HTR-8/SVneo (cell line): ENCODE results near the gene SMC1B.
"Not testable (repeated sequence)": the region's sequence is repeated elsewhere in the genome, so short reads cannot be mapped to it uniquely, and the experiment has no call there.

ENCODE experiments used
- DNase-seq: peaks from one replicate; pipeline ENCODE4 v3.0.0; 2011; ENCODE audit warnings: low spot score, mixed read lengths; ENCODE audit not compliant: insufficient read length
- FAIRE-seq: peaks from 2 replicates; lab custom pipeline; 2011; peaks lifted over from hg19 to GRCh38; lab: Jason Lieb, UNC

Gene SMC1B

DNA sequence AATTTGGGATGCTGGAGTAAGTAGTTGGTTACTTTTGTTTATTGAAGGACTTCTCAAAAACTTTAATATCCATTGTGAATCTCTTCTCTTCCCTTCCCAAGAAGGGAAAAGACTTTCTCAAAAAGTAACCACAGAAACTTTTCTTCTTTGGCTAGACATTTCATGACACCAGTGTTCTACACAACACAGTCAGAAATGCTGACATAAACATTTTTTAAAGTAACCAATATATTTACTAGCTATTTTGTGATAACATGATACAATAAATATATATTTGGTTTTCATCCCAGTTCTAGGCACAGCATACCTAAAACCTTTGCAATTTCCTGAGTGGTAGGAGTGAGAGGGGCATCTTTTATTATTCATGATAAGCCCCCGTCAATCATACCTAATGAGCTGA, 55.9 kb downstream of the SMC1B start:
- no peak for FAIRE-seq
- DNase-seq: no peak

- DNase-seq (no peak), FAIRE-seq (no peak)
Measured at GRCh38 chr22:45353786-45354185, 59.6 kb downstream of the SMC1B start.

- not testable (repeated sequence) for FAIRE-seq, DNase-seq
Measured at GRCh38 chr22:45352757-45353156, 60.6 kb downstream of the SMC1B start.

- DNase-seq (no peak), FAIRE-seq (no peak)
Measured at GRCh38 chr22:45351956-45352355, 61.4 kb downstream of the SMC1B start.

DNA sequence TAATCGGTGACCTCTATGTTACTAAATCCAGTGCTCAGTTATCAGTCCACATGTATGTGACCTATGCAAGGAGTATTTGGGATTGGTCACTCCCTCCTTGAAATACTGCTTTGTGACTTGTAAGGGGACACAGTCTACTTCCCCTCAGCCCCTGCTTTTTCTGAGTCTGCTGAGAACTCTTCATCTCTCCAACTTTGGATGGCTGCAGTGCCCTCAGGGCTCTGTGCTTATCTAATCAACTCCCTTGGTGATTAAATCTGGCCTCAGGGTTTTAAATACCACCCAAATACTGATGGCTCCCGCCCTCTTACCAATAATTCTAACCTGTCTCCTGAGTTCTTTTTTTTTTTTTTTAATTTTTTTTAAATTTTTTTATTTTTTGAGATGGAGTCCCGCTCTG, 63.5 kb downstream of the SMC1B start:
- FAIRE-seq (no peak), DNase-seq (no peak)

- no peak for FAIRE-seq
- no peak for DNase-seq
Measured at GRCh38 chr22:45344334-45344733, 69.1 kb downstream of the SMC1B start.

DNA sequence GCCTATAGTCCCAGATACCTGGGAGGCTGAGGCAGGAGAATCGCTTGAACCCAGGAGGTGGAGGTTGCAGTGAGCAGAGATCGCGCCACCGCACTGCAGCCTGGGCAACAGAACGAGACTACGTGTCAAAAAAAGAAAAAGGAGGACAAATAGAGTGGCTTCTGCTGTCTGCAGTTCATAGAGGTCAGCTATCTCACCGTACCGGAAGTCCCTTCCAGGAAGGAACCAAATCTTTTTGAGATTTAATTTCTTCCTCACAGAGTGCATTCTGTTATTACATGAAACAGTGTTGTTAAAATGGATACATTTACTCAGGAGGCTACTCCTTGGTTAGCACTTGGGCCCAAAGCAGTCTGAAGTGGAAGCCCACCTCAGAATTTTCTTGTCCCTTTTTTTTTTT, 70.3 kb downstream of the SMC1B start:
- FAIRE-seq (no peak), DNase-seq (no peak)

DNA sequence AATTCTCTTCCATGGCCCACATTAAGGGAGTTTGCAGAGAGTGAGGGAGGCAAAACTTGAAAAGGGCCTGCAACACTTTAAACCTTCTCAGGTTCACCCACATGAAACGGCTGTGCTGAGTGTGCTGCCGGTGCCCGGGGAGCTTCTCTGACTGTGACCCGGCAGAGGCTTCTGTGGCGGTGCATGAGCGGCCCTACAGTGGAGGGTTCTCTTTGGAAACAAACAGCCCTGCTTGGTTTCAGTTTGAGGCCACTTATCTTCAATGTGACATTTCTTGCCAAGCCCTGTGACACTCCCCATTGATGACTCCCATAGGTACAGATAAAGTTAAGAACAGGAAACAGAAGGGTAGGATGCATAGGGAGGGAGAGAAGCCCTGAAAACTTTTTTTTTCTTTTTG, 71.9 kb downstream of the SMC1B start:
- DNase-seq: no peak
- no peak for FAIRE-seq

- FAIRE-seq (no peak), DNase-seq (no peak)
Measured at GRCh38 chr22:45340323-45340722, 73.1 kb downstream of the SMC1B start.

GRCh38 chr22:45338795-45339194, 74.6 kb downstream of the SMC1B start:
- FAIRE-seq (no peak), DNase-seq (no peak)

- FAIRE-seq: no peak
- DNase-seq: no peak
Measured at GRCh38 chr22:45337536-45337935, 75.9 kb downstream of the SMC1B start.

GRCh38 chr22:45336971-45337431, 76.4 kb downstream of the SMC1B start:
- FAIRE-seq: no peak
- DNase-seq: no peak

- DNase-seq (no peak), FAIRE-seq (no peak)
Measured at GRCh38 chr22:45335854-45336522, 77.4 kb downstream of the SMC1B start.

GRCh38 chr22:45335021-45335818, 78.2 kb downstream of the SMC1B start:
- DNase-seq (no peak), FAIRE-seq (no peak)

- FAIRE-seq (no peak), DNase-seq (no peak)
Measured at GRCh38 chr22:45334528-45334927, 78.9 kb downstream of the SMC1B start.

- no peak for DNase-seq
- FAIRE-seq: no peak
Measured at GRCh38 chr22:45334068-45334467, 79.3 kb downstream of the SMC1B start.

DNA sequence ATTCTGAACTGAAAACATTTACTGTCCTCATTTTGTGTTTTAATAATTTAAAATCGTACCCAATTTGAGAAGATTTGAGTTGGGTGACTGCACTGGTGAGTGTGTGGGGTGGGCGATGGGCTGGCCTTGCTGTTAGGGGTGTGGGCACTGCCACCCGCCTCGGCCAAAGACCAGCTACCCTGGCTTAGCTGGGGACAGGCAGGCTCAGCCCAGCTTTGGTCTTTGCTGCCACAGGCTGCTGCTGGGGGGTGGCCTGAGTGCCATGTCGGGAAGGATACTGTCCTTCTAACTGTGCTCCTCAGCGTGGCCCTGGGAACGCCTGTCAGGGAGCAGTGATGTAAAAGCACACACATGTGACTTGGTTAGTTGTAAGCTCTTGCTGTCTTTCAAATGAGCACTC, 81.4 kb downstream of the SMC1B start:
- DNase-seq (no peak), FAIRE-seq (no peak)

- DNase-seq: no peak
- no peak for FAIRE-seq
Measured at GRCh38 chr22:45331486-45331885, 81.9 kb downstream of the SMC1B start.

DNA sequence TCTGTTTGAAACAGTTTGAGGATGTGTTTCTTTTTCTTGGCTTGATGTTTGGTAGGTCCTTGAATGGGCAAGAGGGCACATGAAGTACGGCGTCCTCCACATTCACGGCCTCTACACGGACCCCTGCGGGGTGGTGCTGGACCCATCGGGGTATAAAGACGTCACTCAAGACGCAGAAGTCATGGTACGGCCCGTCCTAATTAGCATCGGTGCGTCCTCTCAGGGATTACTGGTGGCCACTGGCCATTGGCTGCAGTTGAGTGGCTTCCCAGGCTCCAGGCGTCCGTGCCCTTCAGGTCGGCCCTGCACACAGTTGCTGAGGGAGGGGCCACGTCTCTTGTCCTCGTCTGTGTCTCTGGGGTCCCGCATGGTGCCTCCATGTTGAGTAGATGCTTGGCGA, 82.9 kb downstream of the SMC1B start:
- FAIRE-seq (no peak), DNase-seq (no peak)

- DNase-seq (no peak), FAIRE-seq (no peak)
Measured at GRCh38 chr22:45329530-45329936, 83.9 kb downstream of the SMC1B start.

DNA sequence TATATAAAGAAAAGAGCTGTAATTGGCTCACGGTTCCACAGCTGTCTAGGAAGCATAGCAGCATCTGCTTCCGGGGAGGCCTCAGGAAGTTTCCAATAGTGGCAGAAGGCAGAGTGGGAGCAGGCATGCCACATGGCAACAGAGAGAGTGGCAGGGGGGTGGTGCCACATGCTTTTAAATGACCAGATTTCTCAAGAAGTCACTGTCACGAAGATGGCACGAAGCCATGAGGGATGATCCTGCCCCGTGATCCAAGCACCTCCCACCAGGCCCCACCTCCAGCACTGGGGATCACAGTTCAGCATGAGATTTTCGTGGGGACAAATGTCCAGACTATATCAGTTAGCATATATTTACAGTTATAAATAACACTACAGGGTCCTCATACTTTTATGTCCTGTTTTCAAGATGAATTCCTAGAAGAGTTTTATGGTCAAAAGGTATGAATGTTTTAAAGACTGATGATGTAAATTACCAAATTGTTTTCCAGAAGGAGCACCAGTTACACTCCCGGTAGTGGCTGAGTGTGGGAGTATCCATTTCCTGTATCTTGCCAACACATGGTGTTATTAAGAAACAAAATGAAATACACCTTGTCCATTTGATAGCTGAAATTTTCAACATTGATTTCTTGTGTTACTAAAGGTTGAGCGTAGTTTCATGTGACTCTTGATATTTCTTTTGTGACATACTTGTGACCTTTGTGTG, 84.4 kb downstream of the SMC1B start:
- DNase-seq: no peak
- FAIRE-seq: no peak
